Non-pigmented ciliary epithelial cell (primary cell): ENCODE data around the gene TNNI3.
A peak's percentile ranks its signal among the peaks of the same experiment; 100 is the strongest.

Source experiments
- DNase-seq: peaks from one replicate; pipeline ENCODE4 v3.0.0-alpha.2; 2010; ENCODE audit warnings: low read depth

The TNNI3 gene

GRCh38 chr19:55146705-55147273 lies 10.7 kb downstream of the TNNI3 start:
- no peak for DNase-seq

GRCh38 chr19:55146078-55146704 lies 11.3 kb downstream of the TNNI3 start:
- no peak for DNase-seq

GRCh38 chr19:55145232-55145631 lies 12.3 kb downstream of the TNNI3 start:
- DNase-seq, result no peak

- DNase-seq, result no peak
These were observed 15.8 kb downstream of the TNNI3 start for GRCh38 chr19:55141696-55142095.

GRCh38 chr19:55137915-55138314 lies 19.6 kb downstream of the TNNI3 start:
- no peak for DNase-seq

GRCh38 chr19:55136399-55137102 lies 21.0 kb downstream of the TNNI3 start:
- no peak for DNase-seq

GRCh38 chr19:55134736-55135135 lies 22.8 kb downstream of the TNNI3 start:
- no peak for DNase-seq

- no peak for DNase-seq
These were observed 23.7 kb downstream of the TNNI3 start for GRCh38 chr19:55133639-55134444.

GRCh38 chr19:55132453-55133129 lies 24.9 kb downstream of the TNNI3 start:
- no peak for DNase-seq

- no peak for DNase-seq
These were observed 26.1 kb downstream of the TNNI3 start for GRCh38 chr19:55131421-55131820.

- DNase-seq, result no peak
These were observed 38.5 kb downstream of the TNNI3 start for GRCh38 chr19:55119053-55119452.

GRCh38 chr19:55118401-55118991 lies 39.0 kb downstream of the TNNI3 start:
- no peak for DNase-seq

GRCh38 chr19:55117663-55118391 lies 39.7 kb downstream of the TNNI3 start:
- peak; percentile 94 for DNase-seq

GRCh38 chr19:55116859-55117662 lies 40.5 kb downstream of the TNNI3 start, which contains the start of gene PPP1R12C:
Gene PPP1R12C, minus strand, starts transcription at chr19:55117637. Its CDS starts 94 bp downstream, at chr19:55117543.
- DNase-seq, result no peak

- DNase-seq, result no peak
These were observed 41.2 kb downstream of the TNNI3 start for GRCh38 chr19:55116232-55116858.

- DNase-seq, result no peak
These were observed 42.0 kb downstream of the TNNI3 start for GRCh38 chr19:55115446-55116065.

- no peak for DNase-seq
These were observed 42.9 kb downstream of the TNNI3 start for GRCh38 chr19:55114566-55115145.

GRCh38 chr19:55113570-55114039 lies 43.9 kb downstream of the TNNI3 start:
- DNase-seq, result peak; percentile 59
